Measurements from ENCODE around the gene TRAF2.

- TF ChIP-seq CTCF (IDR thresholded peaks at IDR 0.05; ENCODE audit: low read length): no peak
- TF ChIP-seq EZH2 (IDR thresholded peaks at IDR 0.05; ENCODE audit: borderline replicate concordance, low read length): no peak
Measured at GRCh38 chr9:136903041-136903554, 16.8 kb downstream of the TRAF2 start.
